ENCODE data around the gene HOXA5.

The HOXA5 gene

DNA sequence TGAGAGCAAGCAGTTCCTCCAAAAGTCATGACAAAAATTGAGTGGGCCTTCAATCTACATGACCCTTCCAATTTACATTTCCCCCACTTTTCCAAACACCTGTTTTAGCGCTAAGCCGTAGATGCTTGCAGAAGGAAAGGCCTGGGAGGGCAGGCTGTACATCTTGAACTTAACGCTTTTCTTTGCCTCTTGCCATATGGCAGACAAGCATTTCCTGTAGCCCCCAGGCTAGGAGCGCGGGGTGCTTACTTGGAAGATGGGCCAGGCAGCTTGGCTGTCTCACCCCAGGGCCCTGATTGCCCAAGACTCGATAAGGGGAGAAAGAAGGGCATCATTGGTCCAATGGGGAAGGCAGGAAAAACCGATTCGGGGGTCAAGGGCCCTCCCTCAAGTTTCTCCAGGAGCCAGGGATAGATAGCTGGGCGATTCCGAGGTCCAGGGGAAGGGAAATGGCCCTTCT lies 28.9 kb upstream of the HOXA5 start:
- in situ Hi-C loops (cut with HindIII; ENCODE audit: low sequenced_read_pairs): loop anchor here (25.0 kb wide), 1 partner anchor 1285 kb away; no protein-coding TSS in a partner anchor

GRCh38 chr7:27171637-27172314 lies 28.3 kb upstream of the HOXA5 start:
- in situ Hi-C loops (cut with HindIII; ENCODE audit: low sequenced_read_pairs): loop anchor here (25.0 kb wide), 1 partner anchor 1284 kb away; no protein-coding TSS in a partner anchor

GRCh38 chr7:27171325-27171636 lies 27.8 kb upstream of the HOXA5 start:
- in situ Hi-C loops (cut with HindIII; ENCODE audit: low sequenced_read_pairs): loop anchor here (25.0 kb wide), 1 partner anchor 1284 kb away; no protein-coding TSS in a partner anchor

- in situ Hi-C loops (cut with HindIII; ENCODE audit: low sequenced_read_pairs): loop anchor here (25.0 kb wide), 1 partner anchor 1283 kb away; no protein-coding TSS in a partner anchor
Measured at GRCh38 chr7:27170426-27171324, 27.2 kb upstream of the HOXA5 start.

DNA sequence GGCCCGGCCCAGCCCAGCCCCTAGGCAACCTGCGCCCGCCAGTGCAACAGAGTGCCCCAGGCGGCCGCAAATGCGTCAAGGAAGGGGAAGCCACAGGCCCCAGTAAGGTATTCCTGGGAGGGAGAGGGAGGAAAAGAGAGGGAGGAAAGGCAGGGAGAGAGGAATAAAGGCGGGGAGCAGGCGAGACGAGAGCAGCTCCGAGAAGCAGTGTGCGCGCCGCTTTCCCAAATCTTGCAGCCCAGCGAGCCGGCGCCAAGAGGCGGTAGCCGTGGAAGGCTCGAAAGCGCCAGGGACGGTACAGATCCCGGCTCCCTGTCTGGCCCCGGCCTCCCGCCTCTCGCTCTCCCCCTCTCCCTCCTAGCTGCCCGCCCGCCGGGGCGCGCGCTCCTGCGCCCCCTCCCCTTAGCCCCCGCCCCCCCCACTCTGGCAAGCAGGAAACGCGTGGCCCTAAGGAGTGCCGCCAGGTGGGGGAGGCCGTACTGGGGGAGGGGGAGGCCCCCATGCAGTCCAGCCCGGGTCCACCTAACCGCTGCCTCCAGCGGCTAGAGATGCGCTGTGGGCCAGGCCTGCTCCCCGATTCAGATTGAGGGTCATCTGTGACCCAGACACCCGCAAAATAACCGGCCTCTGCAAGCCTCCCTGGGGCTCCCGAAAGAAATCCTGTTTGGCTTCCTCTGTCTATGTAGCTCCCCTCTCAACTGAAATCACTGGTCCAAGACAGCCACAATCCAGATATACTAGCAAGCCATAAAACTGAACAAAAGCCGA lies 26.4 kb upstream of the HOXA5 start:
- in situ Hi-C loops (cut with HindIII; ENCODE audit: low sequenced_read_pairs): loop anchor here (10.0 to 25.0 kb wide), 2 partner anchors 1095 to 1283 kb away; no protein-coding TSS in a partner anchor

DNA sequence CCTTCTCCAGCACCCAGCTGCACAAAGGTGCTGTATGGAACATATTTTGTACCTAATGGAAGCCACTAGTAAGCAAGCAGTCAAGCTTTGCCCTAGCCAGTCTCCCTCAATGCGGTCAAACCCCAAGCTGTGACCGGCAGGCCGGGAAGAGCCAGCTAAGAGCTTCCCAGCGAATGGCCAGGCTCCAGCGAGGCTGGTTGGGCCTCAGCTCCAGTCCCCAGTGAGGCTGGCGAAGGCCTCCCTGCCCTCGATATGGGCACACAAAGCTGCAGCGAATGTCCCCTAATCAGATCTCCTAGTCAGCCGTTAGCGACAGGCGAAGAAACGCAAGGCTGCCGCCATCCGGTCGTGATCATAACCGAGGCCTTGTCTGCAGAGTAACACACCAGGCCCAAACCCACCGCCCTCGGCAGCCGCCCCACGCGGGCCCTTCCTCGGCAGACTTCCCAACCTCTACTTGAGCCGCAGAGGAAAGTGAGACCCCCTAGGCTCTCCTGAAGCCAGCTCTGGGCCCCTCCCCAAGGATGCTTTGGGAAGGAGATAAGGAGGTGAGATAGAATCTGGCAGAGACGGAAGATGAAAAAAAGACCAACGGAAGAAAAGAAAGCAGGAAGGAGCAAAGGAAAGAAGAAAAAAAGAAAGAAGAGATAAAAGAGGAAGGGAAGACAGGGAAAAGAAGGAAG lies 24.9 kb upstream of the HOXA5 start:
- in situ Hi-C loops (cut with HindIII; ENCODE audit: low sequenced_read_pairs): loop anchor here (10.0 to 25.0 kb wide), 2 partner anchors 1094 to 1281 kb away; no protein-coding TSS in a partner anchor

GRCh38 chr7:27167916-27168264 lies 24.4 kb upstream of the HOXA5 start:
- in situ Hi-C loops (cut with HindIII; ENCODE audit: low sequenced_read_pairs): loop anchor here (10.0 to 25.0 kb wide), 2 partner anchors 1093 to 1281 kb away; no protein-coding TSS in a partner anchor

GRCh38 chr7:27166531-27167505 lies 23.3 kb upstream of the HOXA5 start:
- in situ Hi-C loops (cut with HindIII; ENCODE audit: low sequenced_read_pairs): loop anchor here (10.0 to 25.0 kb wide), 2 partner anchors 1092 to 1280 kb away; no protein-coding TSS in a partner anchor

GRCh38 chr7:27165996-27166530 lies 22.6 kb upstream of the HOXA5 start:
- in situ Hi-C loops (cut with HindIII; ENCODE audit: low sequenced_read_pairs): loop anchor here (10.0 to 25.0 kb wide), 2 partner anchors 1091 to 1279 kb away; no protein-coding TSS in a partner anchor

DNA sequence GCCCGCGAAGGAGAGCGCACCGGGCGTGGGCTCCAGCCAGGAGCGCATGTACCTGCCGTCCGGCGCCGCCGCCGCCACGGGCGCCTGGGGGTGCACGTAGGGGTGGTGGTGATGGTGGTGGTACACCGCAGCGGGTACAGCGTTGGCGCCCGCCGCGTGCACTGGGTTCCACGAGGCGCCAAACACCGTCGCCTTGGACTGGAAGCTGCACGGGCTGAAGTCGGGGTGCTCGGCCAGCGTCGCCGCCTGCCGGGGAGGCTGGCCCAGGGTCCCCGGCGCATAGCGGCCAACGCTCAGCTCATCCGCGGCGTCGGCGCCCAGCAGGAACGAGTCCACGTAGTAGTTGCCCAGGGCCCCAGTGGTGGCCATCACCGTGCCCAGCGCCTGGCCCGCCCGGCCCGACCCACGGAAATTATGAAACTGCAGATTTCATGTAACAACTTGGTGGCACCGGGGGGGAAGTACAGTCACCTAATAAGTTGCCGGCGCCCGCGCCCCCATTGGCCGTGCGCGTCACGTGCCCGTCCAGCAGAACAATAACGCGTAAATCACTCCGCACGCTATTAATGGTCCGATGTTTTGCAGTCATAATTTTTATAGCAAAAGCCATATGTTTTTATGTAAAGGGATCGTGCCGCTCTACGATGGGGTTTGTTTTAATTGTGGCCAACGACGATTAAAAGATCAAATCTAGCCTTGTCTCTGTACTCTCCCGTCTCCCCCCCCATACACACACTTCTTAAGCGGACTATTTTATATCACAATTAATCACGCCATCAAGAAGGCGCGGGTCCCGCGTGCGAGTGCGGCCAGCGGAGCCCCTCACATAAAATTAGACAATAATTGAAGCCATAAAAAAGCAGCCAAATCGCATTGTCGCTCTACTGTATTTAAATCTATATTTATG lies 21.9 kb upstream of the HOXA5 start, which contains the start of gene HOXA9:
Gene HOXA9 (minus strand): TSS at position 449 of the 907 bp plus-strand sequence. CDS start 80 bp downstream, at position 369.
- in situ Hi-C loops (cut with HindIII; ENCODE audit: low sequenced_read_pairs): loop anchor here (10.0 to 25.0 kb wide), 2 partner anchors 1091 to 1278 kb away; no protein-coding TSS in a partner anchor

DNA sequence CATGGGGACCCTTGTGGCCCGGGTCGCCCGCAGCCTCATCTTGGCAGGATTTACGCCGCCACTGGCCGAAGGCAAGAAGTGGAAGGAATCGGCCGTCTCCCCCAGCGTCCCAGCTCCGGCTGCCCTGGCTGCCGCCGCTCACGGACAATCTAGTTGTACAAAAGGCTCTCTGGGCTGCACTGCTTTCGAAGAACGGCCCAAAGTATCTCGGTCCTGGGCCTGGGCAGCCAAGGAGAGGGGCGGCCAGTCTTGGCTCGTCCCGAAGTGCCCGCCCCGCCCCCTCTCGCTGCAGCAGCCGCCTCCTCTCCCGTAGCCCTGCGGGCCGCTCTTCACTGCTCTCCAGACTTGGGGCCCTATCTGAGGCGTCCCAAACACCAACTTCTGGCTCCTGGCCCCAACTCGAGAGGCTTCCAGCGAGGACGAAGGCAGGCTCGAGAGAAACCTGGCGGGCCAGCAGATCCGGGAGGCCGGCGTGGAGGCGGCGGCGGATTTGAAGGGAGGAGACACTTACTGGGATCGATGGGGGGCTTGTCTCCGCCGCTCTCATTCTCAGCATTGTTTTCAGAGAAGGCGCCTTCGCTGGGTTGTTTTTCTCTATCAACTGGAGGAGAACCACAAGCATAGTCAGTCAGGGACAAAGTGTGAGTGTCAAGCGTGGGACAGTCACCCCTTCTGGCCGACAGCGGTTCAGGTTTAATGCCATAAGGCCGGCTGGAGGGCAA lies 21.0 kb upstream of the HOXA5 start:
- in situ Hi-C loops (cut with HindIII; ENCODE audit: low sequenced_read_pairs): loop anchor here (5.0 to 25.0 kb wide), 4 partner anchors 37 to 1277 kb away; no protein-coding TSS in a partner anchor

DNA sequence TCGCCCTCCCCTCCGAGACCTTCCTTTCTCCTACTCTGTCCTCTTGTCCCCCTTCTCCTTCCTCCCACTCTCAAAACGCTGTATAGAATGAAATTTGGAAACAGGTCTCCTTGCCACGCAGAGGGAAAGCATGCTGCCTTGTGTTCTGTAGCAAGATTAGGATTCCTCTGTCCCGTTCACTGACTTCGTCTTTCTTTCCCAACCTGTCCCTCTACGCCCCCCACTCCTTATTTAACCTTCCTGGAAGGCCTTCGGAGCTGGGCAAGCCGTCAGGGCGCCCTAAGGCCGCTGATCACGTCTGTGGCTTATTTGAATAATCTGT lies 20.5 kb upstream of the HOXA5 start:
- in situ Hi-C loops (cut with HindIII; ENCODE audit: low sequenced_read_pairs): loop anchor here (5.0 to 25.0 kb wide), 4 partner anchors 37 to 1277 kb away; no protein-coding TSS in a partner anchor

- in situ Hi-C loops (cut with HindIII; ENCODE audit: low sequenced_read_pairs): loop anchor here (5.0 to 25.0 kb wide), 4 partner anchors 36 to 1276 kb away; no protein-coding TSS in a partner anchor
Measured at GRCh38 chr7:27163288-27164044, 20.0 kb upstream of the HOXA5 start.

- in situ Hi-C loops (cut with HindIII; ENCODE audit: low sequenced_read_pairs): loop anchor here (5.0 to 25.0 kb wide), 4 partner anchors 35 to 1275 kb away; no protein-coding TSS in a partner anchor
Measured at GRCh38 chr7:27162561-27163287, 19.2 kb upstream of the HOXA5 start.
